HG02763 (cell line): ENCODE results near the gene CEP44.
"Not testable (repeated sequence)": the region's sequence is repeated elsewhere in the genome, so short reads cannot be mapped to it uniquely, and the experiment has no call there.

Experiments used
- ATAC-seq: cut with Tn5 transposase; IDR thresholded peaks from one replicate; pipeline ENCODE4 v1.9.1; 2021; ENCODE audit warnings: mild to moderate bottlenecking, moderate library complexity; ENCODE audit not compliant: unreplicated experiment

CEP44 gene

DNA sequence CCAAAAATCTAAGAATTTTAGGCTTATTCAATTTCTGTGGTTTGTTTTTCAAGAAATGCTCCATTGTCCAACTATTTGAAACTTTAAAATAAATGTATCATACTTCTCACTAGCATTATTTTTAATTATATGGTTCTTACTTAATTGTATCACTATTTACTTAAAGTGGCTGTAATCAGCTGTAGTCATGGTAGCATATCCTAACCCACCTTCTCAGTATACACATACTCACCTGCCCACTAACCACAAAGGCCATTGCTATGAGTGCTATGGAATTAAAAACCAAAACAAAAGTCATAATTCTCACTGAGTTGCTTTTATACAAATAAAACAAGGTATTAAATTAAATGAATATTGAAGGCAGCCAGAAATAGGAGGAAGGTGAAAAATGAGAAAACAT lies 5.2 kb upstream of the CEP44 start:
- no peak for ATAC-seq

DNA sequence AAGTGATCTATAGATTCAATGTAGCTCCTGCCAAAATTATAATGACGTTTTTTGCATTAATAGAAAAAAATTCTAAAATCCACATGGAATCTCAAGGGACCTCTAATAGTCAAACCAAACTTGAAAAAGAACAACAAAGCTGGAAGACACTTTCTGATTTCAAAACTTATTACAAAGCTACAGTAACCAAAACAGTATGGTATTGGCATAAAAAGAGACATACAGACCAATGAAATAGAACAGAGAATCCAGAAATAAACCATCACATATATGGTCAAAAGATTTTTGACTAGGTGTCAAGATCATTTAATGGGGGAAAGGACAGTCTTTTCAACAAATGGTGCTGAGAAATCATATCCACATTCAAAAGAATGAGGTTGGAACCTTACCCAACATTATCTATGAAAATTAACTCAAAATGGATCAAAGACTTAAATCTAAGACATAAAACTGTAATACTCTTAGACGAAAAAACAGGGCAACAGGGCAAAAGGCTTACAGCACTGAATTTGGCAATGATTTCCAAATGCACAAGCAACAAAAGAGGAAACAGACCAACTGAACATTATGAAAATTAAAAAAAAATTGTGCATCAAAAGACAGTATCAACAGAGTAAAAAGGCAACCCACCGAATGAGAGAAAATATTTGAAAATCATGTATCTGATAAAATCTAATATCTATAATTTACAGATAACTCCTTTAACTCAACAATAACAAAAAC lies 4.1 kb upstream of the CEP44 start:
- no peak for ATAC-seq

- no peak for ATAC-seq
Observed at GRCh38 chr4:174281182-174281737, 2.5 kb upstream of the CEP44 start.

- ATAC-seq, result no peak
Observed at GRCh38 chr4:174281901-174282300, 1.8 kb upstream of the CEP44 start.

- ATAC-seq, result peak; percentile 99
Observed at GRCh38 chr4:174282836-174283506, 740 bp upstream of the CEP44 start.

DNA sequence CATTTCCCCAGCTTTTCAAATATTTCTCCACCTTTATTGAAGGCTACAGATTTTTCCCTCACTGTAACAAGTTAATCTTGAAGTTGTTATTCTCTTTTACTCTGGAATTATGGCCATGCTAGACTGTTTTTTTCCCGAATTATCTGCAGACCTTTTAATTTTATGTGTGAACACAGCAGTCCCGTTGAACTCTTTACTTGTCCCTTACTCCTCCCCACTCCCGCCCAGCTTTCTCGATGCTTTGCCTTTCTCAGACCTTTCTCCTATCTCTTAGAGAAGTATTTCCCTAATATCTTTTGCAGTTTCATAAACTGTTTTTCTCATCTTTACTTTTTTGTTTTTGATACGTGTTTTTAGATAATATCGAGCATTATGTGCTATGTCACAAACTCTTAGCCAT lies 776 bp downstream of the CEP44 start:
- no peak for ATAC-seq

DNA sequence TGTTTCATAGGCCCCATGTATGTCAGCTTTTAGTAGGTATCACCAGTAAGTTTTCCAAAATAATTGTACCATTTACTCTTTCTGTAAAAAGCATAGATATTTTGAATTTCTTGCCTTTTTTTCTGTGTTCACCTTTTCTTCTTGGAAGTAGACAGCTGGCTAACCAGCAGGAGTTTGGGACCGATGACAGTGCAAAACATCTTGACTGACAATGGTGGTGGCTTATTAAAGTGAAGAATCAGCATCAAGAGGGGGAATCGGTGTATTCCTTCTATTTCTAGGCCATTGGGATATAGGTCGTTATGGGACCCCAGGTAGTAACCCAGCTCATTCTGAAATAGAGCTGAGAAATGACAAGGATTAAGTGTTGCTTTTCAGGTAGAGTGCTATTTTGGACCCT lies 3.2 kb downstream of the CEP44 start:
- ATAC-seq, result no peak

DNA sequence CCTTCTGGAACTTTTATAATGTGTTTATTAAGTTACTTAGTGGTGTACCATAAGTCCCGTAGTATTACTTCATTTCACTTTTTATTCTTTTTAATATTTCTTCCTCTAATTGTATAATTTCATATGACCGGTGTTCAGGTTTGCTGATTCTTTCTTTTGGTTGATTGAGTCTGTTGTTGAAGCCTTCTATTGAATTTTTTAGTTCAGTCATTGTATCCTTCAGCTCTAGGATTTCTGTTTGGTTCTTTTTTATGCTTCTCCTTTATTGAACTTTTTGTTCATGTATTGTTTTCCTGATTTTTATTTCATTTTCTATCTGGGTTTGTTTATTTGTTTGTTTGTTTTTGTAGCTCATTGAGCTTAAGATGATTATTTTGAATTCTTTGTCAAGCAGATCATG lies 8.8 kb downstream of the CEP44 start:
- ATAC-seq, result no peak

GRCh38 chr4:174294641-174295040 lies 10.9 kb downstream of the CEP44 start:
- not testable (repeated sequence) for ATAC-seq

- not testable (repeated sequence) for ATAC-seq
Observed at GRCh38 chr4:174295142-174295541, 11.4 kb downstream of the CEP44 start.

GRCh38 chr4:174303687-174304086 lies 20.0 kb downstream of the CEP44 start:
- no peak for ATAC-seq

- no peak for ATAC-seq
Observed at GRCh38 chr4:174304664-174305063, 21.0 kb downstream of the CEP44 start.

- no peak for ATAC-seq
Observed at GRCh38 chr4:174305961-174306360, 22.2 kb downstream of the CEP44 start.

DNA sequence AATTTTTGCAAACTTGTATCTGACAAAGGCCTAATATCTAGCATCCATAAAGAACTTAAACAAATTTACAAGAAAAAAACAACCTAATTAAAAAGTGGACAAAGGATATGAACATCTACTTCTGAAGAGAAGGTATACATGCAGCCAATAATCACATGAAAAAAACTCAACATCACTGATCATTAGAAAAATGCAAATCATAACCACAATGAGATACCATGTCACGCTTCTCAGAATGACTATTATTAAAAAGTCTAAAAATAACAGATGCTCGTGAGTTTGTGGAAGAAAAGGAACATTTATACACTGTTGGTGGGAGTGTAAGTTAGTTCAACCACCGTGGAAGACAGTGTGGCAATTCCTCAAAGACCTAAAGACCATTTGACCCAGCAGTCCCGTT lies 24.0 kb downstream of the CEP44 start:
- no peak for ATAC-seq

- ATAC-seq, result no peak
Observed at GRCh38 chr4:174312993-174313392, 29.3 kb downstream of the CEP44 start.

- ATAC-seq, result no peak
Observed at GRCh38 chr4:174314274-174314673, 30.6 kb downstream of the CEP44 start.

DNA sequence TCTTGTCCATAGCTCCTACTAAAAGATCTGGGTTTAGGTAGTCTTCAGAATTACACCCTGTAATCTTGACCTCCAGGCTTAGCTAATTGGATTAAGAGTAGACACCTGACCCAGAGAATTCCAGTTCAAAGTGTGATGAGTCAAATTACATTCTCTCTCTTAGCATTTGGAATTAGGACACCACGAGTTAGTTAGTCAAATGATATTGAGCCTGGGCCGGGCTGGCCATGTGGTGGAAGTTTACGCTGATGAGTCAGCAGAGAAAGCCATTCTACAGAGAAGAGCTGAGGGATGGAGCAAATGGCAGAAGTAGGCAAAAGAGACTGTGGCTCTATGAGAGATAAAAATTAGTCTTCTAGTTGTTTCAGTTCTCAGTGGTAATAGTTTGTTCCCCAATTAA lies 31.1 kb downstream of the CEP44 start:
- no peak for ATAC-seq

DNA sequence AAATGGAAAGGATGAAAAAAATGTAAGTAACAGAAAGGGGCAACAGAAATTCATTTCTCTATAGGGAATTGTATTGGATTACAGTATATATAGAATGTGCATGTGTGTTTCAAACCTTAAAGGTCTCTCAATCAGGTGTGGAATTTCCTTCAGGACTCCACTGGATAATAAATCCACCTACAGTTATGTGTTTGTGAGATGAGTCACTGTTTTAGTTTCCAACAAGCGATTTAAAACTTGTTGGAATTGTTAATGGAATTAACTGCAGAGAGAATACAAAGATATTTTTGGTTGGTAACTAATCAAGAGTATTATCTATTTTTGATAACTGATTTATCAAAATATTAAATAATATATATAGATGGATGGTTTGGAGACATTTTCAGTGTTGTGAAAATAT lies 32.8 kb downstream of the CEP44 start:
- no peak for ATAC-seq

GRCh38 chr4:174316954-174317353 lies 33.2 kb downstream of the CEP44 start:
- no peak for ATAC-seq

DNA sequence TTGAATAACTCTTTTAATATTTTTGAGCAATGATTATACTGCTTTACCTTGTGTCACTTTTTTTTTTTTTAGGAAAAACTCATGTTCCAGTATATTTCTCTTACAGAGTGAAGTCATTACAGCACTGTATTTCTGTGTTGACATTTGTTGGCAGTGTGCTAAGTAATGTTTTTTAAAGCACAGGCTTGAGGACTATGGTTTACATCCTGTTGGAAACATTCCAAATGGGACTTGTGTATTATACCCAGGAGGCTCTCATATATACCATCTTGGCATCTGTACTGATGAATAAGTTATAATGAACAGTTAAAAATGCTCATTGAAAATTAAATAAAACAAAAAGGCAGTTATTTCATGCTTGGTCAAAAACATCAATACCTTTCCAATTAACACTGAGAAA lies 33.8 kb downstream of the CEP44 start:
- no peak for ATAC-seq

DNA sequence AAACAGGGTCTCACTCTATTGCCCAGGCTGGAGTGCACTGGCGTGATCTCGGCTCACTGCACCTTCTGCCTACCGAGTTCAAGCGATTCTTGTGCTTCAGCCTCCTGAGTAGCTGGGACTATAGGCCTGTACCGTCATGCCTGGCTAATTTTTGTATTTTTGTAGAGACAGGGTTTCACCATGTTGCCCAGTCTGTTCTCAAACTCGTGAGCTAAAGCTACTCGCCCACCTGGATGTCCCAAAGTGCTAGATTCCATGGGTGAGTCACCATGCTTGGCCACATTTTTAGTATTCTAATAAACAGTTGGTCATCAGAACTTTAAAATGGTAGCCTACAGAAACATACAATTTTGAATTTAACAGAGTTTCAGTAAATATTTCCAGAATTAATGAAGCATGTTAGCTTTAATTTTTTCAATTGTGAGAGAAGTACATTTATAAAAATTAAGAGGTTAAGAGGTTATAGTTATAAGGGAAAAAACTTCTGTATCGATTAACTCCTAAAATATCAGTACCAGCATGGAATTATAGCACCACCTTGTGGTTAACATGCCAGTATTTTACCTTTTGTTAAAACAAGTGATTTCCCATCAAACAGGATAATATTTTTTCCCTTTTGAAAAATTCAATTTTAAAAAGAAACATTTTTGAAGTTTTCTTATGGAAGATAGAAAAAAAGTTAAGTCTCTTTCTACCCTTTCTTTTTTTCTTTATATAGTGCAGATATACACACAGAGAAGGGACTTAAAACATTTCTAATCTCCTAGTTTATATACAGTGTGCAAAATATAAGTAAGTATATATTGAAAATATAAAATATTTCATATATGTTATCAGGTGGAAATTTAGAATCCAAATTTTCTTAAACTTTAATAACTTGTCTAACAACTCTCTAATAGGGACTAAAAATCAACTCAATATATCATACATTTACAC lies 35.4 kb downstream of the CEP44 start:
- ATAC-seq, result no peak
